Measurements from ENCODE around the gene IARS2. TPM values are rescaled to one million over a fixed set of nuclear protein-coding genes. Genes with fewer than 3 reads are reported as not detected.
A peak's percentile ranks its signal among the peaks of the same experiment; 100 is the strongest.
"Not testable (repeated sequence)": the region's sequence is repeated elsewhere in the genome, so short reads cannot be mapped to it uniquely, and the experiment has no call there.

IARS2 gene
- total and polyA plus RNA-seq, 3 experiments from 2014 or later = 68.9 to 83.0 (median 80.8) TPM

- no peaks in the 10 kb centered on the region for H3K27me3 Mint-ChIP-seq
- no peak overlapping the region for H3K27ac Mint-ChIP-seq
- Histone ChIP-seq H3K27me3 (ENCODE audit: insufficient read depth, low read length, poor library complexity, severe bottlenecking) (no peaks in the 10 kb centered on the region), H3K4me3 (ENCODE audit: low read length) (no peak overlapping the region), H3K4me1 (ENCODE audit: insufficient read depth, low read length) (no peaks in the 10 kb centered on the region), H3K9me3 (ENCODE audit: low read length) (no peaks in the 10 kb centered on the region), H3K36me3 (ENCODE audit: insufficient read depth, low read length) (peaks cover 13% of the 10 kb centered on the region), H3K27ac (ENCODE audit: low read depth, low read length) (no peak overlapping the region)
- peaks cover 20 to 66% (median 28%) of the 10 kb centered on the region in 3 donors for H3K36me3 Mint-ChIP-seq
- no peaks in the 10 kb centered on the region for H3K4me1 Mint-ChIP-seq
- ChIA-PET CTCF (no interaction called here), POLR2A (no interaction called here)
- H3K9me3 Mint-ChIP-seq = no peaks in the 10 kb centered on the region
- no peak for DNase-seq
- H3K4me3 Mint-ChIP-seq = no peak overlapping the region
Observed at GRCh38 chr1:220062629-220063028, 31.3 kb upstream of the IARS2 start.

DNA sequence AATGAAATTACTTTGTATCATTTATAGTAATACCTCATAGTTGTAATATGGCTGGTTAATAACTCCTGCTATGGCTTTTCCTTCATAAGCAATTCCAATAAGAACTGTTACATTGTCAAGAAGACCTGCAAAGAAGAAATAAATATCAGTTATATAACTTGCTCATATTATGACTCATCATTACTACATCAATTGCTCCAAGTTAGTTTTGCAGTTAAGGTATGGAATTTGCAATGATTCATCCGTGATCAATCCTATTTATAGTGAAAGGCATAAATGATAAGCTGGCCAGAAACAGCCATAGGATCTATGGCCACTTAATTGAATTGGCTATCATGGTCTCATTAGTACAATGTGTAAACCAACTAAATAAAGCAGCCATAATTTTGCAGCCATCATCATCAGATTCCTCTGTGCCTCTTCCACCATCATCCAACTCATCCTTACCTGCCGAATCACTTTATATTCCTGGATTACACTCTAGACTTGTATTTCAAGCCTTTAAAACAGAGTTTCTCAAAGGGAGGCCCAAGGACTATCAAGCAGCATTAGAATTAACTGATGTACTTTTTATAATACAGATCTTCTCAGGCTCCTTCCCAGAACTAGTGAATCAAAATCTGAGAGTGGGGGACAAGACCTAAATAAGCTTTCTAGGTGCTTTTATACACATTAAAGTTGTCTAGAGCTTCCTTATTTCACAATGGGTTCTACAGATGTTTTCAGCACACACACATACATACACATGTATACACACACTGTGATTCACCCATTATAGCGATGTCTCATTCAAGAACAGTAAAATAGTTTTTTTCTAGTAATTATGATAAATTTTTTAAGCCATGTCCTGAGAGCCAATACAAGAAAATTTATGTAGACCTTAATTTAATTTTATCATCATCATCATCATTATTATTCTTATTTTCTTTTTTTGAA is 26.4 kb upstream of the IARS2 start:
- peak overlapping the region in 1 of 8 donors; percentile 50 for H3K27ac Mint-ChIP-seq
- Histone ChIP-seq H3K27ac (ENCODE audit: low read depth, low read length) (no peak overlapping the region), H3K36me3 (ENCODE audit: insufficient read depth, low read length) (peaks cover 11% of the 10 kb centered on the region), H3K4me1 (ENCODE audit: insufficient read depth, low read length) (no peaks in the 10 kb centered on the region), H3K9me3 (ENCODE audit: low read length) (no peaks in the 10 kb centered on the region), H3K4me3 (ENCODE audit: low read length) (no peak overlapping the region), H3K27me3 (ENCODE audit: insufficient read depth, low read length, poor library complexity, severe bottlenecking) (no peaks in the 10 kb centered on the region)
- ChIA-PET POLR2A (interaction anchor here (0.6 kb wide), 1 partner anchor 20 kb away, joined by 4 read pairs; no protein-coding TSS in a partner anchor), CTCF (no interaction called here)
- DNase-seq = no peak
- H3K9me3 Mint-ChIP-seq = no peaks in the 10 kb centered on the region
- no peaks in the 10 kb centered on the region for H3K4me1 Mint-ChIP-seq
- peaks cover 14 to 64% (median 19%) of the 10 kb centered on the region in 3 donors for H3K36me3 Mint-ChIP-seq
- H3K27me3 Mint-ChIP-seq = no peaks in the 10 kb centered on the region
- H3K4me3 Mint-ChIP-seq = no peak overlapping the region

DNA sequence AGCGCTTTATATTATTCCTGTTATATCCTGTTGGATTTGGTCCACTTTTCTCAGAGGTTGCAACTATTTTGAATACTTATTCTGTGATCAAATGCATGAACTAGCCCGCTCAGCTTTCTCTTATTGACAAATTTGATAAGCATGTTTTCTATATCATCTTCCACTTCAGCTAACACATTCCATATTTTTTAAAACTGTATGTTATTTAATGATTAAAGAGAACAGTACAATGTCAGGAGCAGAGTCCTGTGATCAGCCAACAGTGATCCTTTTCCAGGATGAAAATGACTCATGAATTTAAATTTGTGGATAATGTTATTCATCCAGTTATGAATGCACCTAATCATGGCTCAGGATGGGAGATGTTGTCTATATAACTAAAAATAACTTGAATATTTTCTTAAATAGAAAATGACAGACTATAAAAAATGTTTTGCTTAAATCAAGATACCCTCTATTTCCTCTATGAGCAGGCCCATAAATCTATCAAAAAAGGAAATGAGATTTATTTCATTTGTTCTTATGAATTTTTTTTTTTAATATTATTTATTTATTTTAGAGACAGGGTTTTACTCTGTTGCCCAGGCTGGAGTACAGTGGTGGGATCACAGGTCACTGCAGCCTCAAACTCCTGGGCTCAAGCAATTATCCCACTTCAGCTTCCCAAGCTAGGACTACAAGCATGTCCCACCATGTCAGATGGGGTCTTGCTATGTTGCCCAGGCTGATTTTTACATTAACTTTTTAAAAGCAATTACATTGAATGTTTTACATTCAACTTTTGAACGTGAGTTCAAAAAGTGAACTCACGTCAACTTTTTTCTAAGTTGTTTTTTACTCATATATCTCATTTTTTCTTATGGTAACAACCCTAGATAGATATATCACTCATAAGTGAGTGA is 16.8 kb upstream of the IARS2 start:
- ChIA-PET CTCF (interaction anchor here (1.0 kb wide), 1 partner anchor 14 kb away, joined by 3 read pairs; no protein-coding TSS in a partner anchor), POLR2A (no interaction called here)
- H3K27ac ChIP-seq (ENCODE audit: low read depth, low read length) = no peak overlapping the region
- Mint-ChIP-seq H3K27me3 (no peaks in the 10 kb centered on the region), H3K27ac (no peak overlapping the region), H3K36me3 (peaks cover 9 to 58% (median 14%) of the 10 kb centered on the region in 3 donors), H3K9me3 (no peaks in the 10 kb centered on the region), H3K4me3 (no peak overlapping the region), H3K4me1 (peaks cover 8 to 12% (median 11%) of the 10 kb centered on the region in 3 donors)
- DNase-seq = no peak
- no peak overlapping the region for H3K4me3 ChIP-seq (ENCODE audit: low read length)
- no peaks in the 10 kb centered on the region for H3K4me1 ChIP-seq (ENCODE audit: insufficient read depth, low read length)
- H3K9me3 ChIP-seq (ENCODE audit: low read length) = no peaks in the 10 kb centered on the region
- H3K27me3 ChIP-seq (ENCODE audit: insufficient read depth, low read length, poor library complexity, severe bottlenecking) = no peaks in the 10 kb centered on the region
- H3K36me3 ChIP-seq (ENCODE audit: insufficient read depth, low read length) = peaks cover 10% of the 10 kb centered on the region

- Mint-ChIP-seq H3K4me1 (peaks cover 8 to 15% (median 11%) of the 10 kb centered on the region in 3 donors), H3K27me3 (no peaks in the 10 kb centered on the region), H3K4me3 (no peak overlapping the region), H3K36me3 (peaks cover 9 to 53% (median 11%) of the 10 kb centered on the region in 3 donors), H3K9me3 (no peaks in the 10 kb centered on the region), H3K27ac (no peak overlapping the region)
- ChIA-PET POLR2A (interaction anchor here (0.5 kb wide), 1 partner anchor 12 kb away, joined by 3 read pairs; the partner anchor contains the start of gene BPNT1), CTCF (interaction anchor here (1.0 kb wide), 1 partner anchor 13 kb away, joined by 3 read pairs; no protein-coding TSS in a partner anchor)
- Histone ChIP-seq H3K36me3 (ENCODE audit: insufficient read depth, low read length) (peaks cover 4% of the 10 kb centered on the region), H3K9me3 (ENCODE audit: low read length) (no peaks in the 10 kb centered on the region), H3K27me3 (ENCODE audit: insufficient read depth, low read length, poor library complexity, severe bottlenecking) (no peaks in the 10 kb centered on the region), H3K27ac (ENCODE audit: low read depth, low read length) (no peak overlapping the region), H3K4me3 (ENCODE audit: low read length) (no peak overlapping the region), H3K4me1 (ENCODE audit: insufficient read depth, low read length) (no peaks in the 10 kb centered on the region)
- no peak for DNase-seq
Observed at GRCh38 chr1:220077887-220078286, 16.0 kb upstream of the IARS2 start.

GRCh38 chr1:220084460-220084859 is 9.5 kb upstream of the IARS2 start:
- Histone ChIP-seq H3K36me3 (ENCODE audit: insufficient read depth, low read length) (no peaks in the 10 kb centered on the region), H3K4me1 (ENCODE audit: insufficient read depth, low read length) (peaks cover 4% of the 10 kb centered on the region), H3K27ac (ENCODE audit: low read depth, low read length) (no peak overlapping the region), H3K27me3 (ENCODE audit: insufficient read depth, low read length, poor library complexity, severe bottlenecking) (no peaks in the 10 kb centered on the region), H3K9me3 (ENCODE audit: low read length) (no peaks in the 10 kb centered on the region), H3K4me3 (ENCODE audit: low read length) (no peak overlapping the region)
- Mint-ChIP-seq H3K4me3 (no peak overlapping the region), H3K9me3 (no peaks in the 10 kb centered on the region), H3K27me3 (no peaks in the 10 kb centered on the region), H3K27ac (no peak overlapping the region), H3K36me3 (peaks cover 7 to 24% (median 9%) of the 10 kb centered on the region in 3 donors), H3K4me1 (peaks cover 18 to 36% (median 23%) of the 10 kb centered on the region in 3 donors)
- POLR2A ChIA-PET = no interaction called here
- CTCF ChIA-PET = no interaction called here
- DNase-seq = no peak

DNA sequence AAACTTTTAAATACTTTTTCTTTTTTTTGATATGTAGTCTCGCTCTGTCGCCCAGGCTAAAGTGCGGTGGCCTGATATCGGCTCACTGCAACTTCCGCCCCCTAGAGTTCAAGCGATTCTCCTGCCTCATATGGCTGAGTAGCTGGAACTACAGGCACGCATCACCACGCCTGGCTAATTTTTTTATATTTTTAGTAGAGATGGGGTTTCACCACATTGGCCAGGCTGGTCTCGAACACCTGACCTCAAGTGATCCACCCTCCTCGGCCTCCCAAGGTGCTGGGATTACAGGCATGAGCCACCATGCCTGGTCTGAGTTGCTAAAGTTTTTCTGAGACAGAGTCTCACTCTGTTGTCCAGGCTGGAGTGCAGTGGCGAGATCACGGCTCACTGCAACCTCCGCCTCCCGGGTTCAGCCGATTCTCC is 7.7 kb upstream of the IARS2 start:
- H3K27ac Mint-ChIP-seq; H3K4me1 ChIP-seq (ENCODE audit: insufficient read depth, low read length); H3K9me3 ChIP-seq (ENCODE audit: low read length); H3K9me3 Mint-ChIP-seq; H3K4me3 ChIP-seq (ENCODE audit: low read length); POLR2A ChIA-PET; H3K36me3 ChIP-seq (ENCODE audit: insufficient read depth, low read length); DNase-seq; CTCF ChIA-PET; H3K27me3 ChIP-seq (ENCODE audit: insufficient read depth, low read length, poor library complexity, severe bottlenecking); H3K4me3 Mint-ChIP-seq; H3K27me3 Mint-ChIP-seq; H3K27ac ChIP-seq (ENCODE audit: low read depth, low read length): not testable (repeated sequence)
- Mint-ChIP-seq H3K36me3 (peaks cover 0 to 20% (median 3%) of the 10 kb centered on the region in 3 donors), H3K4me1 (peaks cover 17 to 37% (median 17%) of the 10 kb centered on the region in 3 donors)

DNA sequence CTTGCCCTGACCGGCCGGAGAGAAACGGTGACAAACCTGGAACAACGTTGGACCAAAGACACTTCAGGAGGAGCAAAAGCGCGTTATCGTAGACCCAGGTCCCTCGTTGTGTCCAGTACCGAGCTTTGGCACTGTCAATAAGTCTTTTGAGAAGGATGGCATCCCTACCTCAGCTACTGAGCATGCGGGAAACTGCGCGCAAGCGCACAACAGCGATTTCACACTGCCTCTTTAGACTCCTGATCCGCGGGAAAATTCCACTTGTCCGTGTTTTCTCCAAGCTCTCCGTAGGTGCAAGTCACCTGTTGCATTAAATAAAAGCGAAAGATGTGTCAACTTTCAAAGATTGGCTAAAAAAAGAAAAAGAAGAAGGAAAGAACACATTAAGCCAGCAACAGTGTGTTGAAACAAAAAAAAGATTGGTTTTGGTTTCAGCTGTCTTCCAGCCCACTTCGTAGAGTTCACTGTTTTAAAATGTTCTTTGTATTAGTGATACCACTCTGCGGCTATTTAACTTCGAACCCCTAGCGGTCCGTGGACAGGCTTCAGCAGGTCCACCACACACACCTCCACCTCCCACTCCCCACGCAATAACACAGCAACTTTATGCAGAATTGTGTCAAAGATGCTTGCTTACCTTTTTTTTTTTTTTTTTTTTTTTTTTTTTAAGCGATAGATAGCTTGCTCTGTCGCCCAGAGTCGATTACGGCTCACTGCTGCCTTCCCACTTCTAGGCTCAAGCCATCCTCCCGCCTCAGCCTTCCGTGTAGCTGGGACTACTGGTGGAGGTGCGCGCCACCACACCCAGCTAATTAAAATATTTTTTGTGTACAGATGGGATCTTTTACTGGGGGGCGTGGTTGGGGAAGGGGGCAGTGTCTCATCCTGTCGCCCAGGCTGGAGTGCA is 4.0 kb upstream of the IARS2 start, which contains the start of gene BPNT1:
Gene BPNT1 (minus strand): TSS at position 139 of the 907 bp plus-strand sequence. CDS start 9,942 bp downstream, outside the sequence.
- POLR2A ChIA-PET = interaction anchor here (0.6 to 1.3 kb wide), 3 partner anchors 12 to 57 kb away, joined by 3 to 7 read pairs (median 7); partner anchors contain the start of gene EPRS1
- Mint-ChIP-seq H3K27me3 (no peaks in the 10 kb centered on the region), H3K4me1 (peaks cover 18 to 46% (median 26%) of the 10 kb centered on the region in 3 donors), H3K27ac (peak within 1 kb of the TSS; percentile 83 to 98 (median 93)), H3K9me3 (no peaks in the 10 kb centered on the region), H3K4me3 (peak within 1 kb of the TSS; percentile 91 to 99 (median 92)), H3K36me3 (peaks cover 0 to 6% (median 1%) of the 10 kb centered on the region in 3 donors)
- Histone ChIP-seq H3K27me3 (ENCODE audit: insufficient read depth, low read length, poor library complexity, severe bottlenecking) (no peaks in the 10 kb centered on the region), H3K27ac (ENCODE audit: low read depth, low read length) (peak within 1 kb of the TSS; percentile 33), H3K36me3 (ENCODE audit: insufficient read depth, low read length) (no peaks in the 10 kb centered on the region), H3K9me3 (ENCODE audit: low read length) (no peaks in the 10 kb centered on the region), H3K4me1 (ENCODE audit: insufficient read depth, low read length) (peaks cover 17% of the 10 kb centered on the region), H3K4me3 (ENCODE audit: low read length) (peak within 1 kb of the TSS; percentile 71)
- CTCF ChIA-PET = interaction anchor here (0.9 kb wide), 1 partner anchor 42 kb away, joined by 3 read pairs; no protein-coding TSS in a partner anchor
- DNase-seq = peak; percentile 97 to 98 (median 97)

All from CD8-positive, alpha-beta memory T cell (primary cell).